Thyroid gland (tissue), 4 donors: Measurements from ENCODE around the gene ARMC7.
"Not testable (repeated sequence)": the region's sequence is repeated elsewhere in the genome, so short reads cannot be mapped to it uniquely, and the experiment has no call there.

Experiments
- POLR2A ChIP-seq, 2 donors: fragments of 450-650 bp; IDR thresholded peaks; one replicate each; pipeline ENCODE4 v1.6.1; 2017; ENCODE audit warnings: antibody characterized with exemption in 2 of 2, mild to moderate bottlenecking in 2 of 2, moderate library complexity in 1 of 2
- TF ChIP-seq, protein P1 (sequence below), 6 experiments: fragments of 200-600 bp in 3 of 6; fragments of 450-650 bp in 3 of 6; sonication (generic) in 3 of 6; IDR thresholded peaks; one replicate each; pipeline ENCODE4 v1.5.1; 2016 to 2019; ENCODE audit warnings: antibody characterized with exemption in 6 of 6, mild to moderate bottlenecking in 2 of 6, inconsistent platforms in 1 of 6, moderate library complexity in 1 of 6

DNA sequence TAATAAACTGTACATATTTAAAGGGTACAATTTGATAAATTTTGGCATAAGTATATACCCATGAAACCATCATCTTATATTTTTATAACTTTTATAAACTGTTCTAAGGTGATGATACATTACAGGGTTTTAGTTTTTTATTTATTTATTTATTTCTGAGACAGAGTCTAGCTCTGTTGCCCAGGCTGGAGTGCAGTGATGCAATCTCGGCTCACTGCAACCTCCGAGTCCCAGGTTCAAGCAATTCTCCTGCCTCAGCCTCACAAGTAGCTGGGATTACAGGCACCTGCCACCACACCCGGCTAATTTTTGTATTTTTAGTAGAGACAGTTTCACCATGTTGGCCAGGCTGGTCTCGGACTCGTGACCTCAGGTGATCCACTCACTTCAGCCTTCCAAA is 18.2 kb downstream of the ARMC7 start:
- TF ChIP-seq, protein P1, sequence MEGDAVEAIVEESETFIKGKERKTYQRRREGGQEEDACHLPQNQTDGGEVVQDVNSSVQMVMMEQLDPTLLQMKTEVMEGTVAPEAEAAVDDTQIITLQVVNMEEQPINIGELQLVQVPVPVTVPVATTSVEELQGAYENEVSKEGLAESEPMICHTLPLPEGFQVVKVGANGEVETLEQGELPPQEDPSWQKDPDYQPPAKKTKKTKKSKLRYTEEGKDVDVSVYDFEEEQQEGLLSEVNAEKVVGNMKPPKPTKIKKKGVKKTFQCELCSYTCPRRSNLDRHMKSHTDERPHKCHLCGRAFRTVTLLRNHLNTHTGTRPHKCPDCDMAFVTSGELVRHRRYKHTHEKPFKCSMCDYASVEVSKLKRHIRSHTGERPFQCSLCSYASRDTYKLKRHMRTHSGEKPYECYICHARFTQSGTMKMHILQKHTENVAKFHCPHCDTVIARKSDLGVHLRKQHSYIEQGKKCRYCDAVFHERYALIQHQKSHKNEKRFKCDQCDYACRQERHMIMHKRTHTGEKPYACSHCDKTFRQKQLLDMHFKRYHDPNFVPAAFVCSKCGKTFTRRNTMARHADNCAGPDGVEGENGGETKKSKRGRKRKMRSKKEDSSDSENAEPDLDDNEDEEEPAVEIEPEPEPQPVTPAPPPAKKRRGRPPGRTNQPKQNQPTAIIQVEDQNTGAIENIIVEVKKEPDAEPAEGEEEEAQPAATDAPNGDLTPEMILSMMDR (IDR thresholded peaks at IDR 0.05), result not testable (repeated sequence)
- TF ChIP-seq POLR2A (IDR thresholded peaks at IDR 0.05), result not testable (repeated sequence)
